ENCODE results near the gene CAMK1.

Gene CAMK1

GRCh38 chr3:9749296-9749644 lies 20.5 kb downstream of the CAMK1 start:
- Histone ChIP-seq H3K9ac (peak overlapping the region; percentile 74), H3K4me1 (peaks cover 10% of the 10 kb centered on the region), H3K4me2 (ENCODE audit: low read length) (peak overlapping the region; percentile 100), H3K9me3 (ENCODE audit: control insufficient read depth, low read length) (no peaks in the 10 kb centered on the region), H3K36me3 (ENCODE audit: control insufficient read depth, insufficient read depth, low read length) (no peaks in the 10 kb centered on the region), H3K27me3 (ENCODE audit: control insufficient read depth, insufficient read depth, low read length) (no peaks in the 10 kb centered on the region), H3K4me3 (ENCODE audit: low read depth, low read length) (peak overlapping the region; percentile 85), H2AFZ (peak overlapping the region; percentile 100), H3K79me2 (no peaks in the 10 kb centered on the region), H3K27ac (peak overlapping the region; percentile 96)
- TF ChIP-seq CTCF (IDR thresholded peaks at IDR 0.05) = no peak

- Histone ChIP-seq H2AFZ (no peak overlapping the region), H3K36me3 (ENCODE audit: control insufficient read depth, insufficient read depth, low read length) (no peaks in the 10 kb centered on the region), H3K27me3 (ENCODE audit: control insufficient read depth, insufficient read depth, low read length) (no peaks in the 10 kb centered on the region), H3K79me2 (no peaks in the 10 kb centered on the region), H3K27ac (no peak overlapping the region), H3K4me2 (ENCODE audit: low read length) (no peak overlapping the region), H3K9ac (no peak overlapping the region), H3K4me1 (peaks cover 10% of the 10 kb centered on the region), H3K9me3 (ENCODE audit: control insufficient read depth, low read length) (no peaks in the 10 kb centered on the region), H3K4me3 (ENCODE audit: low read depth, low read length) (no peak overlapping the region)
- TF ChIP-seq CTCF (IDR thresholded peaks at IDR 0.05) = no peak
Measured at GRCh38 chr3:9748031-9748430, 21.7 kb downstream of the CAMK1 start.

GRCh38 chr3:9747267-9747666 lies 22.5 kb downstream of the CAMK1 start:
- H3K36me3 ChIP-seq (ENCODE audit: control insufficient read depth, insufficient read depth, low read length) = no peaks in the 10 kb centered on the region
- H3K9me3 ChIP-seq (ENCODE audit: control insufficient read depth, low read length) = no peaks in the 10 kb centered on the region

GRCh38 chr3:9746330-9746729 lies 23.4 kb downstream of the CAMK1 start:
- Histone ChIP-seq H3K4me3 (ENCODE audit: low read depth, low read length) (no peak overlapping the region), H3K27ac (no peak overlapping the region), H2AFZ (no peak overlapping the region), H3K27me3 (ENCODE audit: control insufficient read depth, insufficient read depth, low read length) (no peaks in the 10 kb centered on the region), H3K36me3 (ENCODE audit: control insufficient read depth, insufficient read depth, low read length) (no peaks in the 10 kb centered on the region), H3K79me2 (no peaks in the 10 kb centered on the region), H3K9ac (no peak overlapping the region), H3K9me3 (ENCODE audit: control insufficient read depth, low read length) (no peaks in the 10 kb centered on the region), H3K4me1 (peaks cover 10% of the 10 kb centered on the region), H3K4me2 (ENCODE audit: low read length) (no peak overlapping the region)
- TF ChIP-seq CTCF (IDR thresholded peaks at IDR 0.05) = no peak

More at GRCh38 chr3:9747267-9747666, 22.5 kb downstream of the CAMK1 start:
- H3K27ac ChIP-seq = no peak overlapping the region
- no peak overlapping the region for H2AFZ ChIP-seq
- TF ChIP-seq CTCF (IDR thresholded peaks at IDR 0.05) = no peak
- H3K4me3 ChIP-seq (ENCODE audit: low read depth, low read length) = no peak overlapping the region
- H3K79me2 ChIP-seq = no peaks in the 10 kb centered on the region
- peaks cover 10% of the 10 kb centered on the region for H3K4me1 ChIP-seq
- no peak overlapping the region for H3K9ac ChIP-seq
- no peak overlapping the region for H3K4me2 ChIP-seq (ENCODE audit: low read length)
- H3K27me3 ChIP-seq (ENCODE audit: control insufficient read depth, insufficient read depth, low read length) = no peaks in the 10 kb centered on the region

- H3K4me1 ChIP-seq = peaks cover 7% of the 10 kb centered on the region
- H3K79me2 ChIP-seq = no peaks in the 10 kb centered on the region
- no peak overlapping the region for H3K9ac ChIP-seq
- no peak overlapping the region for H2AFZ ChIP-seq
- no peak for TF ChIP-seq CTCF (IDR thresholded peaks at IDR 0.05)
- H3K36me3 ChIP-seq (ENCODE audit: control insufficient read depth, insufficient read depth, low read length) = no peaks in the 10 kb centered on the region
- no peak overlapping the region for H3K4me2 ChIP-seq (ENCODE audit: low read length)
- H3K27ac ChIP-seq = no peak overlapping the region
- no peaks in the 10 kb centered on the region for H3K9me3 ChIP-seq (ENCODE audit: control insufficient read depth, low read length)
- no peak overlapping the region for H3K4me3 ChIP-seq (ENCODE audit: low read depth, low read length)
- no peaks in the 10 kb centered on the region for H3K27me3 ChIP-seq (ENCODE audit: control insufficient read depth, insufficient read depth, low read length)
Measured at GRCh38 chr3:9745521-9745920, 24.2 kb downstream of the CAMK1 start.

All from parathyroid adenoma (tissue), 2 donors.